NCI-H524 treated with DMSO at 0.1 percent for 48 hours (cell line): ENCODE data around the gene DNASE2.

Source experiments
- DNase-seq: peaks from one replicate; lab custom pipeline; 2025; lab: John Stamatoyannopoulos, UW

DNASE2 gene

GRCh38 chr19:12833738-12834565 is 47.3 kb downstream of the DNASE2 start:
- no peak for DNase-seq

- no peak for DNase-seq
Observed at GRCh38 chr19:12833418-12833737, 47.9 kb downstream of the DNASE2 start.

- no peak for DNase-seq
Observed at GRCh38 chr19:12828494-12828893, 52.8 kb downstream of the DNASE2 start.

DNA sequence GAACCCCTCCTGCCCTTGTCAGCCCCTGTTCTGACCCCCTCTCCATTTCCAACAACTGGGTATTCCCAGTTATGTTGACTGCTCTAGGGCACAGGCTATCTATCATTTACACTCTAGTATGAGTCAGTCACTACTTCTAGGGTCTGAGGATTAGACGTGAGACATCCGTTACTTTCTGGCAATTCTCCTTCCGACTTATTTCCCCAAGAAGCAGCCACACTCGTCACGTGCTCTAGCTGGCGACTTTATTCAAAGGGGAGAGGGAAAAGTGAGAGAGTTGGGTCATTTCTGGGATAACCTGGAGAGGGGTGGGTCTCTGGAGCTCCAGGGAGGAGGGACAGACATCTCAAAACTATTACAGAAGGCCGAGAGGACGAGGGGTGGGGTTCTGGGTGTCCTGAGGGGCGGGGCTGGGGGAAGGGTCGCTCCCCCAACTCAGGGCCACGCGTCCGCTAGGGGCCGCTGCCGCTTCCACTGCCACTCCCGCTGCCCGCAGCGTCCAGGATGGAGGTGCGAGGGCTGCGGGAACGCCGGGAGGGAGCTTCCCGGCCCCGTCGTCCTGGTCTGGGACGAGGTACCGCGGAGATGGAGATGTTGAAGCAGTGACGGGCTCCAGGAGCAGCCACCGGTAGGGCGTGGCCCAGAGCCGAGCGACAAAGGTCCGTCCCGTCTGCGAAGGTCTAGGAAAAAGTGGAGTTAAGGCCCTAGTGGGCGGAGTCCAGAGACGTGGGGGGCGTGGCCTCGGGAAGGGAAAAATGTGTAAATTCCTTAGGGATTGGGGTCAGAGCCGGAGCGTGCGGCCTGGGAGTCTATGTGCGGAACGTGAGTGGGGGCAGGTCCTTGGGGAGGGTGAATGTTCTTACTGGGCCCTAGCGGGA is 55.8 kb downstream of the DNASE2 start:
- no peak for DNase-seq
